Measurements from ENCODE around the gene COX7B2.

COX7B2 gene

GRCh38 chr4:46698891-46699290 lies 210.2 kb downstream of the COX7B2 start:
- DNase-seq = no peak
